Gastrocnemius medialis (tissue), 4 donors: Measurements from ENCODE around the gene CXXC5. TPM values are rescaled to one million over a fixed set of nuclear protein-coding genes. Genes with fewer than 3 reads are reported as not detected.

ENCODE experiments used
- ATAC-seq, 2 donors: fragments of 150-250 bp; one replicate each; pipeline ENCODE4 v1.9.1; 2016
- DNase-seq, 2 donors: peaks; one replicate each; pipeline ENCODE4 v3.0.0-alpha.2; 2019
- H3K27ac ChIP-seq, 4 donors: fragments of 200-600 bp; sonication (generic); 1 replicate in 1 of 4; 2 replicates in 3 of 4; pipeline ENCODE4 v1.5.1; 2016 to 2018; ENCODE audit warnings: mild to moderate bottlenecking in 2 of 4, moderate library complexity in 1 of 4
- H3K27me3 ChIP-seq, 3 donors: fragments of 200-600 bp; sonication (generic) in 2 of 3; 1 replicate in 1 of 3; 2 replicates in 2 of 3; pipeline versions ENCODE4 v1.5.1 to v1.6.0; 2016 to 2019; ENCODE audit warnings: mild to moderate bottlenecking in 1 of 3, moderate library complexity in 1 of 3
- H3K36me3 ChIP-seq, 2 donors: fragments of 200-600 bp; sonication (generic) in 1 of 2; one replicate each; pipeline ENCODE4 v1.5.1; 2017 to 2018
- H3K4me1 ChIP-seq, 2 donors: fragments of 200-600 bp; sonication (generic) in 1 of 2; one replicate each; pipeline ENCODE4 v1.5.1; 2016 to 2017; ENCODE audit warnings: mild to moderate bottlenecking in 2 of 2
- H3K4me3 ChIP-seq, 4 donors: fragments of 200-600 bp; sonication (generic) in 3 of 4; 1 replicate in 1 of 4; 2 replicates in 3 of 4; pipeline ENCODE4 v1.5.1; 2016 to 2019; ENCODE audit warnings: mild to moderate bottlenecking in 2 of 4
- H3K9me3 ChIP-seq, 3 donors: fragments of 200-600 bp; sonication (generic) in 2 of 3; 1 replicate in 1 of 3; 2 replicates in 2 of 3; pipeline ENCODE4 v1.5.1; 2016 to 2019
- POLR2A ChIP-seq, 2 donors: fragments of 450-650 bp; IDR thresholded peaks; one replicate each; pipeline ENCODE4 v1.6.1; 2017; ENCODE audit warnings: antibody characterized with exemption in 2 of 2, mild to moderate bottlenecking in 2 of 2, moderate library complexity in 2 of 2
- in situ Hi-C, 4 donors: fragments of 200-750 bp; cut with MboI; loops; one replicate each; pipeline versions ENCODE4 v1.15.0 to v1.8.0; 2017; ENCODE audit warnings: low sequenced_read_pairs in 4 of 4
- intact Hi-C: fragments of 100-400 bp; cut with DNase I; formaldehyde crosslinking; loops from one replicate; pipeline ENCODE4 v1.15.1; 2023; ENCODE audit warnings: low total_unique reads
- total RNA-seq, 4 donors: library from RNA; depleted of rRNA; stranded (reverse); fragments of >200 nt; gene quantifications; one replicate each; pipeline versions ENCODE4 v1.1.0 to v1.2.3, GENCODE V29; 2016
- TF ChIP-seq, protein P1 (sequence below), 5 experiments: fragments of 450-650 bp in 3 of 5; fragments of 200-600 bp in 2 of 5; sonication (generic) in 2 of 5; IDR thresholded peaks in 4 of 5; conservative IDR thresholded peaks in 1 of 5; 1 replicate in 4 of 5; 2 replicates in 1 of 5; pipeline ENCODE4 v1.5.1; 2016 to 2019; ENCODE audit warnings: antibody characterized with exemption in 5 of 5, mild to moderate bottlenecking in 3 of 5, moderate library complexity in 3 of 5

CXXC5 gene
- total RNA-seq, 4 donors from 2014 or later, result 38.5 to 83.8 (median 60.9) TPM

GRCh38 chr5:139652788-139653241, 4.7 kb downstream of the CXXC5 start:
- H3K36me3 ChIP-seq, result no peaks in the 10 kb centered on the region
- no peaks in the 10 kb centered on the region for H3K27me3 ChIP-seq
- TF ChIP-seq, protein P1, sequence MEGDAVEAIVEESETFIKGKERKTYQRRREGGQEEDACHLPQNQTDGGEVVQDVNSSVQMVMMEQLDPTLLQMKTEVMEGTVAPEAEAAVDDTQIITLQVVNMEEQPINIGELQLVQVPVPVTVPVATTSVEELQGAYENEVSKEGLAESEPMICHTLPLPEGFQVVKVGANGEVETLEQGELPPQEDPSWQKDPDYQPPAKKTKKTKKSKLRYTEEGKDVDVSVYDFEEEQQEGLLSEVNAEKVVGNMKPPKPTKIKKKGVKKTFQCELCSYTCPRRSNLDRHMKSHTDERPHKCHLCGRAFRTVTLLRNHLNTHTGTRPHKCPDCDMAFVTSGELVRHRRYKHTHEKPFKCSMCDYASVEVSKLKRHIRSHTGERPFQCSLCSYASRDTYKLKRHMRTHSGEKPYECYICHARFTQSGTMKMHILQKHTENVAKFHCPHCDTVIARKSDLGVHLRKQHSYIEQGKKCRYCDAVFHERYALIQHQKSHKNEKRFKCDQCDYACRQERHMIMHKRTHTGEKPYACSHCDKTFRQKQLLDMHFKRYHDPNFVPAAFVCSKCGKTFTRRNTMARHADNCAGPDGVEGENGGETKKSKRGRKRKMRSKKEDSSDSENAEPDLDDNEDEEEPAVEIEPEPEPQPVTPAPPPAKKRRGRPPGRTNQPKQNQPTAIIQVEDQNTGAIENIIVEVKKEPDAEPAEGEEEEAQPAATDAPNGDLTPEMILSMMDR (IDR thresholded peaks at IDR 0.05 in 4 of 5, conservative IDR thresholded peaks at IDR 0.05 in 1 of 5), result no peak
- TF ChIP-seq POLR2A (IDR thresholded peaks at IDR 0.05), result no peak
- in situ Hi-C loops, result no loop called here
- no peaks in the 10 kb centered on the region for H3K9me3 ChIP-seq
- no peak for ATAC-seq
- peak overlapping the region; percentile 97 to 99 (median 98) for H3K27ac ChIP-seq
- H3K4me3 ChIP-seq, result peak overlapping the region; percentile 20 to 77 (median 33)
- no peak for DNase-seq
- intact Hi-C loops, result loop anchor here (1.0 kb wide), 1 partner anchor 32 kb away; no protein-coding TSS in a partner anchor
- peaks cover 68 to 69% of the 10 kb centered on the region in 2 donors for H3K4me1 ChIP-seq

DNA sequence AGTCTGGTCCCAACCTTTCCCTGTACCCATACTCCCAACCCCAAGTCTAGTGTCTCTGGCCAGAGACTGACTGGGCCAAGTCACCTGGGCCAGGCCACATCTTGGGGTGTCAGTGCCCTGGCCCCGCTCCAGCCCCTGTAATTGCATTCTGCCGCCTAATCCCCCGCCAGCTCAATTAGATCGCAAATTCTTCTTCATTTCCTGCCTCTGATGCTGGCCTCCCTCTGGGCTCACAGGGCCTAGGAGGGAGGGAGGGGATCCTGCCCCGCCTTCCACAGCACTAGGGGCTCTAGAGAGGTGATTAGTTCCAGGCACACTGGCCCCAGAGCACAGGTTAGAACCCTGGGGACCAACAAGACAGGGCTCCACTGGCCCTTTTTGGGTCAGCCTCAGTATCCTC, 5.5 kb downstream of the CXXC5 start:
- Histone ChIP-seq H3K27me3 (no peaks in the 10 kb centered on the region), H3K9me3 (no peaks in the 10 kb centered on the region), H3K4me3 (peak overlapping the region in 2 of 4 donors; percentile 20 to 38), H3K4me1 (peaks cover 76% of the 10 kb centered on the region in 2 donors), H3K27ac (peak overlapping the region; percentile 97 to 99 (median 98)), H3K36me3 (no peaks in the 10 kb centered on the region)
- no peak for DNase-seq
- intact Hi-C loops (no loop called here), in situ Hi-C loops (no loop called here)
- no peak for TF ChIP-seq POLR2A (IDR thresholded peaks at IDR 0.05)
- TF ChIP-seq, protein P1 (IDR thresholded peaks at IDR 0.05 in 4 of 5, conservative IDR thresholded peaks at IDR 0.05 in 1 of 5), result no peak
- no peak for ATAC-seq

- Histone ChIP-seq H3K9me3 (no peaks in the 10 kb centered on the region), H3K27me3 (no peaks in the 10 kb centered on the region), H3K27ac (peak overlapping the region; percentile 97 to 99 (median 98)), H3K4me3 (peak overlapping the region in 1 of 4 donors; percentile 39), H3K36me3 (no peaks in the 10 kb centered on the region), H3K4me1 (peaks cover 84 to 85% of the 10 kb centered on the region in 2 donors)
- ATAC-seq, result no peak
- intact Hi-C loops, result no loop called here
- in situ Hi-C loops, result no loop called here
- no peak for DNase-seq
- TF ChIP-seq POLR2A (IDR thresholded peaks at IDR 0.05), result no peak
- TF ChIP-seq, protein P1 (IDR thresholded peaks at IDR 0.05 in 4 of 5, conservative IDR thresholded peaks at IDR 0.05 in 1 of 5), result no peak
Observed at GRCh38 chr5:139654464-139654863, 6.3 kb downstream of the CXXC5 start.

GRCh38 chr5:139654871-139655491, 6.8 kb downstream of the CXXC5 start:
- intact Hi-C loops, result no loop called here
- no peak for DNase-seq

More at GRCh38 chr5:139654871-139655491, 6.8 kb downstream of the CXXC5 start:
- in situ Hi-C loops, result no loop called here
- Histone ChIP-seq H3K4me1 (peaks cover 89 to 90% of the 10 kb centered on the region in 2 donors), H3K27me3 (no peaks in the 10 kb centered on the region), H3K36me3 (no peaks in the 10 kb centered on the region), H3K9me3 (no peaks in the 10 kb centered on the region), H3K27ac (peak overlapping the region; percentile 97 to 99 (median 98)), H3K4me3 (peak overlapping the region in 3 of 4 donors; percentile 13 to 39 (median 33))
- TF ChIP-seq, protein P1 (IDR thresholded peaks at IDR 0.05 in 4 of 5, conservative IDR thresholded peaks at IDR 0.05 in 1 of 5), result no peak
- no peak for TF ChIP-seq POLR2A (IDR thresholded peaks at IDR 0.05)
- no peak for ATAC-seq
